ENCODE data around the gene UBE2E2.

UBE2E2 gene

GRCh38 chr3:23450051-23450450 is 246.9 kb downstream of the UBE2E2 start:
- DNase-seq = no peak

GRCh38 chr3:23450806-23451205 is 247.7 kb downstream of the UBE2E2 start:
- no peak for DNase-seq

- DNase-seq = no peak
Observed at GRCh38 chr3:23452408-23452807, 249.3 kb downstream of the UBE2E2 start.

- DNase-seq = no peak
Observed at GRCh38 chr3:23455084-23455483, 252.0 kb downstream of the UBE2E2 start.

- no peak for DNase-seq
Observed at GRCh38 chr3:23455775-23456174, 252.6 kb downstream of the UBE2E2 start.

- DNase-seq = no peak
Observed at GRCh38 chr3:23457697-23458096, 254.6 kb downstream of the UBE2E2 start.

GRCh38 chr3:23459465-23459864 is 256.3 kb downstream of the UBE2E2 start:
- no peak for DNase-seq

GRCh38 chr3:23459889-23460546 is 256.9 kb downstream of the UBE2E2 start:
- no peak for DNase-seq

GRCh38 chr3:23461069-23461468 is 257.9 kb downstream of the UBE2E2 start:
- no peak for DNase-seq

- DNase-seq = no peak
Observed at GRCh38 chr3:23463791-23464190, 260.7 kb downstream of the UBE2E2 start.

- no peak for DNase-seq
Observed at GRCh38 chr3:23465569-23465968, 262.4 kb downstream of the UBE2E2 start.

- DNase-seq = no peak
Observed at GRCh38 chr3:23468203-23468602, 265.1 kb downstream of the UBE2E2 start.

GRCh38 chr3:23474580-23475357 is 271.6 kb downstream of the UBE2E2 start:
- DNase-seq = no peak

- DNase-seq = no peak
Observed at GRCh38 chr3:23475446-23475845, 272.3 kb downstream of the UBE2E2 start.

- no peak for DNase-seq
Observed at GRCh38 chr3:23479026-23479425, 275.9 kb downstream of the UBE2E2 start.

GRCh38 chr3:23479615-23480328 is 276.6 kb downstream of the UBE2E2 start:
- DNase-seq = no peak

GRCh38 chr3:23480329-23480714 is 277.2 kb downstream of the UBE2E2 start:
- no peak for DNase-seq

GRCh38 chr3:23481011-23481615 is 278.0 kb downstream of the UBE2E2 start:
- DNase-seq = no peak

GRCh38 chr3:23481616-23482278 is 278.6 kb downstream of the UBE2E2 start:
- no peak for DNase-seq

GRCh38 chr3:23484386-23484785 is 281.3 kb downstream of the UBE2E2 start:
- no peak for DNase-seq

GRCh38 chr3:23485922-23486321 is 282.8 kb downstream of the UBE2E2 start:
- no peak for DNase-seq

- no peak for DNase-seq
Observed at GRCh38 chr3:23487015-23487414, 283.9 kb downstream of the UBE2E2 start.

GRCh38 chr3:23488618-23489017 is 285.5 kb downstream of the UBE2E2 start:
- DNase-seq = no peak

All from NCI-H1092 (cell line).